SK-MEL-5 (cell line): Measurements from ENCODE around the gene LGALS4. TPM values are rescaled to one million over a fixed set of nuclear protein-coding genes. Genes with fewer than 3 reads are reported as not detected.
"Not testable (repeated sequence)": the region's sequence is repeated elsewhere in the genome, so short reads cannot be mapped to it uniquely, and the experiment has no call there.

ENCODE experiments used
- DNase-seq: peaks from one replicate; pipeline ENCODE4 v3.0.0-alpha.2; 2016; ENCODE audit warnings: low read depth, low spot score
- in situ Hi-C: cut with HindIII; loops from 2 replicates; pipeline ENCODE4 v1.10.0; 2016; ENCODE audit warnings: low sequenced_read_pairs, high pct_unique_total_duplicates, low pct_unique_long_range_greater_than_20kb
- total RNA-seq: library from RNA; depleted of rRNA; stranded (reverse); fragments of >200 nt; shearing (Covaris generic); gene quantifications from 2 replicates; pipeline ENCODE4 v1.2.3, GENCODE V29; 2014

LGALS4 gene
- total RNA-seq, 1 experiment from 2014 or later, result not detected

DNA sequence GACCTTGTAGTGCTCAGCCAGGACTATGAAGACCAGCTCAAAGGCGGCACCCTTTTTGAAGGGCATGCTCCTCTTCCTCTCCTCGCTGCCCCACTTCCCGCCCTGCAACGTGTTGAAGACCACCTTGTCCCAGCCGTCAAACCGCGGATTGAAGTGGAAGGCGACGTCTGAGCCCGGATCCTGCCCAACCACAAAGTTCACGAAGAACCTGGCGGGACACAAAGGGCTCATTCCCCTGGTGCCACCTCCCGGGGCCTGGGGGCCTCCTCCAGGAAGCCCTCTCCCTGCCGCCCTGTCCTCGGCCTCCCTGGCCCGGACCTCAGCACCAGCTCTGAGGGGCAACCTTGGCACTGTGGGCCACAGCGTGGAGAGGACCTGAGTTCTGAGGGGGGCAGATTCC lies 4.0 kb downstream of the LGALS4 start:
- no peak for DNase-seq
- in situ Hi-C loops, result no loop called here

DNA sequence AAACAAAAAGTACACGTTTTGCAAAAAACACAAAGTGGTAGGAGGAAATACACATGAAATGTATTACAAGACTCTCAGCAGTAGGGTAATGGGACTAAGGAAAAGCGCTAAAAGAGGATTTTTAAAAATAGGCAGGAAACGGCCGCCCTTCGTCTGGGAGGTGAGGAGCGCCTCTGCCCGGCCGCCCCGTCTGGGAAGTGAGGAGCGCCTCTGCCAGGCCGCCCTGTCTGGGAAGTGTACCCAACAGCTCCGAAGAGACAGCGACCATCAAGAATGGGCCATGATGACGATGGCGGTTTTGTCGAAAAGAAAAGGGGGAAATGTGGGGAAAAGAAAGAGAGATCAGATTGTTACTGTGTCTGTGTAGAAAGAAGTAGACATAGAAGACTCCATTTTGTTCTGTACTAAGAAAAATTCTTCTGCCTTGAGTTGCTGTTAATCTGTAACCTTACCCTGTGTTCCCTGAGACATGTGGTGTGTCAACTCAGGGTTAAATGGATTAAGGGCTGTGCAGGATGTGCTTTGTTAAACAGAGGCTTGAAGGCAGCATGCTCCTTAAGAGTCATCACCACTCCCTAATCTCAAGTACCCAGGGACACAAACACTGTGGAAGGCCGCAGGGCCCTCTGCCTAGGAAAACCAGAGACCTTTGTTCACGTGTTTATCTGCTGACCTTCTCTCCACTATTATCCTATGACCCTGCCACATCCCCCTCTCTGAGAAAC lies 5.2 kb downstream of the LGALS4 start:
- peak; percentile 19 for DNase-seq
- in situ Hi-C loops, result not testable (repeated sequence)

DNA sequence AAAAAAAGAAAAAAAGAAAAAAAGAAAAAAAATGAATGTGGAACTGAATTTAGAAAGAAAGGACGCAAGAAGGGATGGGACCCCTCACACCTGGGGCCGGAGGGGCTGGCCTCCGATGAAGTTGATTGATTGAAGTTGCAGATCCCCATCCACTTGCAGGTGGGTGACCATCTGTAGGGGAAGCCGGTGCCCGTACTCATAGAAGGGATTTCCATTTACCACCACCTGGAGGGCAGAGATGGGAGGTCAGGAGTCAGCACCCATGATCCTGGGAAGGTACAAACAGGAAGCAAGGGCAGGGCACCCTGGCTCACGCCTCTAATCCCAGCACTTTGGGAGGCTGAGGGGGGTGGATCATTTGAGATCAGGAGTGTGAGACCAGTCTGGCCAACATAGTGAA lies 6.4 kb downstream of the LGALS4 start:
- in situ Hi-C loops, result no loop called here
- no peak for DNase-seq

DNA sequence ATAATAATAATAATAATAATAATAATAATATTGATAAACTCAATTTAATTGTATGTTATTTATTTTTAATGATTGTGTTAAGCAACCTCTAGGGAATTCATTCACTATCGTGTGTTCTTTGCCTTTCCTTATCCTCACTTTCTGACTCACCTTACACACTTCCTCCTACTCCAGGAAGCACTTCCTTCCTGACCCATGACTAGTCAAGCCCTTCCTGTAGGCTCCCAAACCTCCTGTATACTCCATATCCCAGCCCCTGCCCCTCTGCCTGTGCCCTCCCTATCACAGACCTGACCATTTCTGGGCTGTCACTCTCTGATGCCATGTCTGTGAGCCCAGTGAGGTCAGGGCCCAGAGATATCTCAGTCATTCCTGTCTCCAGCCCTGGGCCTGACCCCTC lies 7.6 kb downstream of the LGALS4 start:
- in situ Hi-C loops, result no loop called here
- DNase-seq, result no peak

DNA sequence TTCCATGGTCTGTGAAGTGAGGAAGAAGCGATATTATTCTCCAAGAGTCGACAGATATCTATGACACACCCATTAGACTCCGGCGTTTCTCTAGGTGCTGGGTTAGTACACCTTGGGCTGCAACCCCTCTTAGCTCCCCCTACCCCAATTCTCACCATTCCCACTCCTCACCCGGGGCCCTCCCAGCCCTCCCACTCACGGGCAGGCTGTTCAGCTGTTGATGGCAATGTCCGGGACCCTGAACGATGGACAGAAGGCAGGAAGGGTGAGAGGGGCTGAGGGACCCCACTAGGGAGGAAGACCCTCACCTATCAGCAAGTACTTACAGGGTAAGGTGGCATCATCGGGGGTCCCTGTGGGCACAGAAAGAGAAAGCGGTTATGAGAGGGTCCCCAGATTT lies 9.2 kb downstream of the LGALS4 start:
- in situ Hi-C loops, result no loop called here

DNA sequence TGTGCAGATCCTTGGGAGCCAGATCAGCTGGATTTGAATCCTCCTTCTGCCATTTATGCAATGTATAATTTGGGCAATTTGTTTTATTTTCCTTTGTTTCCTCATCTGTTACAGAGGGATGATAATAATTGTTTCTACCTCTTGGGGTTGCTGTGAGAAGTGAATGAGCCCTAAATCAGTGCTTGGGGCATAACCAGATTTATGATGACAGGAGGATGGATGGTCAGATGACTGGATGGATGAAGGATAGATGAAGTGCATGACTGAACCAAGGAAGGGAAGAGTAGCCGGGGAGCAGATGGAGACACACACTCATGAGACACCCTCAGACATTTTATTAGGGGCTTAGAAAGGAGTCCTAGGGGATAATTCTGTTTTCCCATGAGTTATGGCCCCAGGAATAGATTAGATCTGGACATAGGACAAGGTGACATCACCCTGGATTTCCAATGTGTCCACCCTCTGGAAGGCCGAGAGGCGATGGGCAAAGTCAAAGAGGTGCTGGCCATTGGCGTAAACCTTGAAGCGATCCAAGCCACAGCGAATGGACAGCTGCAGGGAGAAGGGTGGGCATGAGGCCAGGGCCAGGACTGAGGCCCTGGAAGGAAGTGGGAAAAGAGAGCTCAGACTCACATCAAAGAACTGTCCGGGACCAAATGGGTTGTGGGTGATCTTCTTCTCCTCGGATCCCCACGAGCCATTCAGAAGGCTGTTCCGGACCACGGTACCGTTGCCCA lies 11.2 kb downstream of the LGALS4 start:
- no peak for DNase-seq
- in situ Hi-C loops, result no loop called here

More for the DNA sequence above, 9.2 kb downstream of the LGALS4 start:
- DNase-seq, result no peak

DNA sequence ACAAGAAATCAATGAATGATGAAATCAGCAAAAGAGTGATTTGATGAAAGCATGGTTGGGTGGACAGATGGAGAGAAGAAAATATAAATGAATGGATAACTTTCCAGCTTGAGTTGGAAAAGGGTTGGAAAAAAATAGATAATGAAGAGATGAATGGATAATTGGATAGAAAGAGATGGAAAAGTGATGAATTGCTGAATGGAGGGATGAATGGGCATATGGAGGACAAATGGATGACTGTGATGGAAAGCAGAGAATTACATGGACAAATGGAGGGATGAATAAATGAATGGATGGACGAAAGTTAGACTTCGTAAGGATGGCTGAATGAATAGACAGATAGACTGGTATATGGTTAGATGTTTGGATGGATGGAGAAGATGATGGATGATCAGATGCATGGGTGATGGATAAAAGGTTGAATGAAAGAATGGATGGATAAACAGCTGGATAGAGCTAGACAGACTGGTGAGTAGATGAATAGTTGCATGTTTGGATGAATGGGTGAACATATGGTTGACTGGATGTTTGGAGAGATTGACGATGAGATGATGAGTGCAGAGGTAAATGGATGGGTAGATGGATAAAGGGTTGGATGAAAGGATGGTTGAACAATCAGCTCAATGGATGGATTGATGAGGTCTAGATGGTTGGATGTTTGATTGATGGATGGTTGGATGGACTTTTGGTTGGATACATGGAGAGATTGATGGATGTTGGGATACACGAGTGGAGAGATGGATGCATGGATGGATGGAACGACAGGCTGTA lies 12.0 kb downstream of the LGALS4 start:
- DNase-seq, result no peak
- in situ Hi-C loops, result no loop called here

DNA sequence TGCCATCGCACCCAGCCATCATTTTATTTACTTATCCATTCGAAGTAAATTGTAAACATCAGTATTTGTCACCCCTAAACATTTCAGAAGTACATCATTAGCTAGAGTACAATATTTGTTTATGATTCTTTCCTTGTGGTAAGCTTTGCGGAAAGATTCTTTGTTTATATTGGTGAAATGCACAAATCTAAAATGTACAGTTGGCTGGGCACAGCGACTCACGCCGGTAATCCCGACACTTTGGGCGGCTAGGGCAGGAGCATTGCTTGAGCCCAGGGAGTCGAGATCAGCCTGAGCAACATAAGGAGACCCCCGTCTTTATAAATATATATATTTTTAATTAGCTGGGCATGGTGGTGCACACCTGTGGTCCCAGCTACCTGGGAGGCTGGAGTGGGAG lies 13.6 kb downstream of the LGALS4 start:
- DNase-seq, result no peak
- in situ Hi-C loops, result no loop called here

DNA sequence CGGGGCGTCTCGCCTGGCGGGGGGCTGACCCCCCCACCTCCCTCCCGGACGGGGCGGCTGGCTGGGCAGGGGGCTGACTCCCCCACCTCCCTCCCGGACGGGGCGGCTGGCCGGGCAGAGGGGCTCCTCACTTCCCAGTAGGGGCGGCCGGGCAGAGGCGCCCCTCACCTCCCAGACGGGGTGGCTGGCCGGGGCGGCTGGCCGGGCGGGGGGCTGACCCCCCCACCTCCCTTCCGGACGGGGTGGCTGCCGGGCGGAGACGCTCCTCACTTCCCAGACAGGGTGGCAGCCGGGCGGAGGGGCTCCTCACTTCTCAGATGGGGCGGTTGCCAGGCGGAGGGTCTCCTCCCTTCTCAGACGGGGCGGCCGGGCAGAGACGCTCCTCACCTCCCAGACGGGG lies 15.0 kb downstream of the LGALS4 start:
- in situ Hi-C loops, DNase-seq: not testable (repeated sequence)

DNA sequence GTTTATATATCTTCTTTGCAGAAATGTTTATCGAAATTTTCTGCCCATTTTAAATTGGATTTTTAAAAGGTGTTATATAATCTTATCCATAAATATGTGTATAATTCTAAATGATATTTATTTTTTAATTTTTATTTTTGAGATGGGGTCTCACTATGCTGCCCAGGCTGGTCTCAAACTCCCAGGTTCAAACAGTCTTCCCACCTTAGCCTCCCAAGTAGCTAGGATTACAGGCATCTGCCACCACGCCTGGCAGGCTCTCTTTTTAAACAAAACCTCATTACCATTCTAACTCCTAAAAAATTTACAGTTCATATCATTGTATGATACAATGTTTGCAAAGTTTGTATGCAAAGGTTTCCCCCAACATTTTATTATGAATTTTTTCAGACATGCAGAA lies 16.6 kb downstream of the LGALS4 start:
- no peak for DNase-seq
- in situ Hi-C loops, result no loop called here

DNA sequence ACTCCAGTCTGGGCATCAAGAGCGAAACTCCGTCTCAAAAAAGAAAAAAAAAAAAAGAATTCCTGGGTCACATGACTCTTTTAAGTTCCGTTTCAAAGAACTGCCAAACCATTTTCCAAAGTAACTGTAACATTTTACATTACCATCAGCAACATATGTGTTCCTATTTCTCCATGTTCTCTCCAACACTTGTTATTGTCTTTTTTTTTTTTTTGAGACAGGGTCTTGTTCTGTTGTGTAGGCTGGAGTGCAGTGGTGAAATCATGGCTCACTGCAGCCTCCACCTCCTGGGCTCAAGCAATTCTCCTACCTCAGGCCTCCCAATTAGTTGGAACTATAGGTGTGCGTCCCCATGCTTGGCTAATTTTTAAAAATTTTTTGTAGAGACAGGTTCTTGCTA lies 17.2 kb downstream of the LGALS4 start:
- DNase-seq, result no peak
- in situ Hi-C loops, result no loop called here

DNA sequence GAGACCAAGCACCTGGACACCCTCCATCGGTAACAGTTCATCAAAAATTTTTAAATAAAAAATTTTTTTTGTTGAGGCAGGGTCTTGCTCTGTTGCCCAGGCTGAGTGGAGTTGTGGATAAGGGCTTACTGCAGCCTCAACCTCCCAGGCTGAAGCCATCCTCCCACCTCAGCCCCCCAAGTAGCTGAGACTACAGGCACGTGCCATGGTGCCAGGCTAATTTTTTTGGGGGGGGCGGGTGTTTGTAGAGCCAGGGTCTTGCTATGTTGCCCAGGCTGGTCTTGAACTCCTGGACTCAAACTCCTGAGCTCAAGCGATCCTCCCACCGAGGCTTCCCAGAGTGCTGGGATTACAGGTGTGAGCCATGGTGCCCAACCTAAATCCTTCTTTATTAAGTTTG lies 19.1 kb downstream of the LGALS4 start:
- no peak for DNase-seq
- in situ Hi-C loops, result no loop called here

DNA sequence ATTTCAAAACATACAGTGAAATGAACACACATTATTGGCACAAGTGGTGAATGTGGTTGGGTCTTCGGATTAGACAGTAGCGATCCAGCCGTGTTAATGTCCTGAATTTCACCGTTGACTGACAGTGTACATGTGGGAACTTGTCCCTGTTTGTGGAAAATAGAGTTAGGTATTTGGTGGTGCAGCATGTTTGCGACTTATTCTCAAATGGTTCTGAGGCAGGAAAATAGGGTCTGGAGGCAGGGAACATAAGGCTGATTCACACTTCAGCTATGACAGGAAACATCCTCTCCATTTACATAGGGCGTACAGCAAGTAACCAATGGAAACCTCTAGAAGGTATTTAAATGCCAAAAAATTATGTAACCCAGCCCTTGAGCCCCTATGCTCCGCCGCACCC lies 19.6 kb downstream of the LGALS4 start:
- in situ Hi-C loops, result no loop called here

DNA sequence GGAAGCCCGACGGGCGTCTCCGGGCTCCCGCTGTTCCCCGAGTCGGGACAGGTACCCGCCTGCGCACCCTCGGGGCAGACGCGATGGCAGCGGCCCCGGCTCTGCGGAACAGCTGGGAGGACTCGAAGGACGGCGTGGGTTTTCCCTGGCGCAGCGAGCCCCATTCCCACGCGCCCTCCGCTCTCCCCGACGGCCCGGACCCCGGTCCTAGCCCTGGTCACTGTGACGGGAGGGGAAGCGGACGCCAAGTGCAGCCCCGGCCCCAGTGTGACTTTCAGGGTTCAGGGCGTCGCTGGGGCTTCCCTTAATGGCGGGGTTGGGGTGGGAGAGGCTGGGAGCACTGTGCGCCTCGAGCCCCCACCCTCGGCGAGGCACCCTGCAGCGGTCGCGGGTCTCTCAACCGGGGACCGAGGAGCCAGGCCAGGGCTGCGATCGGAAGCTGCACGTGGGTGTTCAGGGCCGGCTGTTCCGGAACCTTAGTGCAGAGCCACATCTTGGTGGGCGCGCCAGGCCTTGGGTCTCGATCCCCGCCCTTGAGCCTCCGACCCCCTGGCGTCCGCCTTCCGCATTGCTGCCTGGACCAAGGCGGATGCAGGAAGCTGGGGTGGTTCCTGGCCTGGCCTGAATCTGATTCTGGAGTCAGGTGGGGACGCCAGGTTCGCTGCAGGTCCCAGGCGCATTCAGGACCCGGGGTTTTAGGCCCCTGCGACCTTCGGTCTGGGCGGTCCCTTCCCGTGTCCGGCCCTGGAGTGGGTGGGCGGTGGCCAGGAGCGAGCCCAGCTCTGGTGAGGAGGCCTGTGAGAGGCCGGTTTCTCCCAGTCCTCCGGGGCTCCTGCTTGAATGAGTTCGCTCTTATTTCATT lies 20.3 kb downstream of the LGALS4 start:
- no peak for DNase-seq
- in situ Hi-C loops, result no loop called here

More for the DNA sequence above, 19.6 kb downstream of the LGALS4 start:
- DNase-seq, result no peak

DNA sequence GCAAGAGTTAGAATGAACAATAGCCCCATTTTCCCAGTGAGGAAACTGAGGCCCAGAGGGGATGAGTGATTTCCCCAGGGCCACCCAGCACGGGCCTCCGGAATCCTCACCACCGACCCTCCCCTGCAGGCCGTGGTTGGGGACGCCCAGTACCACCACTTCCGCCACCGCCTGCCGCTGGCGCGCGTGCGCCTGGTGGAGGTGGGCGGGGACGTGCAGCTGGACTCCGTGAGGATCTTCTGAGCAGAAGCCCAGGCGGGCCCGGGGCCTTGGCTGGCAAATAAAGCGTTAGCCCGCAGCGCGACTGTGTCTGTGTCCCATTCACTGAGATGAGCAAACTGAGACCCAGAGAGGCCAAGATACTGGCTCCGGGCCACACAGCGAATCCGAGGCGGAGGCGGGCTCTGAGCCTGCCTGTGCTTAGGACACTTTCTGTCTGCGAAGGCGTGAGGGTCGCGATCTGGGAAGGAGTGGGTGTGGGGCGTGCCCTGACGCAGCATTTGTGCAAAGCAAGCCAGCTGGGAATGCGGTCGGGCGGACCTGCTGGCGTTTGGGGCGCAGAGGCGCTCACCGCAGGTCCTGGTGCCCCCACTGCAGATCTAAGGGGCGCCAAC lies 21.2 kb downstream of the LGALS4 start:
- DNase-seq, in situ Hi-C loops: not testable (repeated sequence)

DNA sequence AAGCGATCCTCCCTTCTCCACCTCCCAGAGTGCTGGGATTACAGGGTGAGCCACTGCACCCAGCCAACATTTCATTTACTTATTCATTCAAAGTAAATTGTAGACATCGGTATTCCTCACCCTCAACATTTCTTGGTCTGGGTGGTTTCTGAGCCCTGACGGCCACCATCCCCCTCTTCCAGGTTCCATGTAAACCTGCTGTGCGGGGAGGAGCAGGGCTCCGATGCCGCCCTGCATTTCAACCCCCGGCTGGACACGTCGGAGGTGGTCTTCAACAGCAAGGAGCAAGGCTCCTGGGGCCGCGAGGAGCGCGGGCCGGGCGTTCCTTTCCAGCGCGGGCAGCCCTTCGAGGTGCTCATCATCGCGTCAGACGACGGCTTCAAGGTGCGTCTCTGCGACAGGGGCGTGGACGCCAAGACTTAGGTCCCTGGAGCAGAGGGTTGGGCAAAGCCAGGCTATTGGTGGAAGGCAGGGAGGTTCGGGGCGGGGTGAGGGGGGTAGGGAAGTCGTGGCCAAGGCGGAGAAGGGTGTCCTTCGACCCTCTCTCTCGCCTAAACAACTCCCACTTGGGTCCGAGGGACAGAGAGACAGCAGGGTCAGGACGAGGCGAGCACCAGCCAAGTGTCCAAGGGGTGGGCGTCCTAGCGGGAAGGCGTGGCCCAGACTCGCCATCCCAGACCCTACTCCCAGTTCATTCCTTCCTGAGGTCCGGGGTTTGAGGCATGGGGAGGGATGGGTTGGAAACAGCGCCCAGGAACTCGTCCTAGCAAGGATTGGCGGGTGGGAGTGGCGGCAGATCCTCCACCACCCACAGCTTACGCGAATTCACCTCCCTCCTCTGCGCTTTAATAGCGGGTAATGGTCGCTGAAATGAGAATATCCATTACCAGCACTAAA lies 22.0 kb downstream of the LGALS4 start:
- in situ Hi-C loops, DNase-seq: not testable (repeated sequence)
